GM18507 (cell line): ENCODE data around the gene MGAT1.
"Not testable (repeated sequence)": the region's sequence is repeated elsewhere in the genome, so short reads cannot be mapped to it uniquely, and the experiment has no call there.

ENCODE experiments used
- DNase-seq: peaks from one replicate; pipeline ENCODE4 v3.0.0; 2011; ENCODE audit warnings: low read depth; ENCODE audit not compliant: insufficient read length; ENCODE audit errors: extremely low spot score
- FAIRE-seq: peaks from 2 replicates; lab custom pipeline; 2011; peaks lifted over from hg19 to GRCh38; lab: Jason Lieb, UNC

MGAT1 gene

DNA sequence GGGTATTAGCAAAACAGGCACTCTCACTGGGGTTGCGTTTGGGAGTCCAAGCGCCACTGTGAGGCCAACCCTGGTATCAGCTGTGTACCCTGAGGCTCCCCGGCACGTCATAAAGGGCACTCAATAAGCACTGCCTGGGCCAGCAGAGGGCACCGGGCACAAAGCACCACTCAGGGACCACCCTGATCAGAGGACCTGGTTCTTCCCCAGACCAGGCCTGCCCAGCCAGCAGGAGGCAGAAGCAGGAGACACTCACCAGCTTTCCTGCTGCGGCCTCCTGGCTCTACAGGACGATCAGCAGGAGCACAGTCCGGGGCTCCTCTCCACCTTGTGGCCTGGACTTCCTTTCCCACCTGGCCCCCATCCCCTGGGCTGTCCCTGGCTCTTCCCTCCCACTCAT lies 12.6 kb downstream of the MGAT1 start:
- FAIRE-seq, result no peak

GRCh38 chr5:180788651-180789410 lies 13.8 kb downstream of the MGAT1 start:
- DNase-seq, FAIRE-seq: not testable (repeated sequence)

More for the DNA sequence above, 12.6 kb downstream of the MGAT1 start:
- no peak for DNase-seq

DNA sequence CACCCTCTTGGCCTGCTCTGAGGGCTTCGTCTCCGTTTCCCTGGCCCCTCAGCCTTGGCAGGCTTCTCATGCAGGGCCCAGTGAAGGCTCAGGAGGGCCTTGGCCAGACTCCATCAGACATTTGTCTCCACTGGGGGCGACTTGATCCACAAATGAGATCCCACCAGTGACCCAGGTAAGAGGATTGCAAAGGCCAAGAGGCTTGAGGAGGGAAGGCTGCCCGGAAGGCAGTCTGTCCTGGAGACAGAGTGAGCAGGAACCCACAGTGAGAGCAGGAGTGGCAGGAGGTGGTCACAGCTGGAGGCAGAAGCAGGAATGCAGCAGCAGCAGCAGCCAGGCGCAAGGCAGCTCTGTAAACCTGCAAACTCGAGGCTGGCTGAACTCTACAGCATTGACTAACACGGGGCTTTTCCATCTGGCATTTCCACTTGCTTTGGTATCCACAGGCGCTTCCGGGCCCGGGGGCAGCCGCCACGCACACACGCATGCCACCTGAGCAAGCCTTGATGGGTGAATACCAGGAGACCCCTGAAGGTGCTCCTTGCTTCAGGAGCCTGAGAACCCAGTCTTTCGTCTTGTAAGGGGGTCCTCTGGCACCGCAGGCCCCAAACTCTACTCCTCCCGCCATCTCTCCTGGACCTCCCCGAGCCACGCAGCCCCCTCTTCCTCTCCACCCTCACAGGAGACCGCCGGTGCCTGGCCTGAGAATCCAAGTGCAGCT lies 14.7 kb downstream of the MGAT1 start:
- DNase-seq, result no peak
- FAIRE-seq, result no peak

- DNase-seq, result no peak
- no peak for FAIRE-seq
Observed at GRCh38 chr5:180786531-180787398, 15.8 kb downstream of the MGAT1 start.

- FAIRE-seq (no peak), DNase-seq (no peak)
Observed at GRCh38 chr5:180785794-180786221, 16.8 kb downstream of the MGAT1 start.

DNA sequence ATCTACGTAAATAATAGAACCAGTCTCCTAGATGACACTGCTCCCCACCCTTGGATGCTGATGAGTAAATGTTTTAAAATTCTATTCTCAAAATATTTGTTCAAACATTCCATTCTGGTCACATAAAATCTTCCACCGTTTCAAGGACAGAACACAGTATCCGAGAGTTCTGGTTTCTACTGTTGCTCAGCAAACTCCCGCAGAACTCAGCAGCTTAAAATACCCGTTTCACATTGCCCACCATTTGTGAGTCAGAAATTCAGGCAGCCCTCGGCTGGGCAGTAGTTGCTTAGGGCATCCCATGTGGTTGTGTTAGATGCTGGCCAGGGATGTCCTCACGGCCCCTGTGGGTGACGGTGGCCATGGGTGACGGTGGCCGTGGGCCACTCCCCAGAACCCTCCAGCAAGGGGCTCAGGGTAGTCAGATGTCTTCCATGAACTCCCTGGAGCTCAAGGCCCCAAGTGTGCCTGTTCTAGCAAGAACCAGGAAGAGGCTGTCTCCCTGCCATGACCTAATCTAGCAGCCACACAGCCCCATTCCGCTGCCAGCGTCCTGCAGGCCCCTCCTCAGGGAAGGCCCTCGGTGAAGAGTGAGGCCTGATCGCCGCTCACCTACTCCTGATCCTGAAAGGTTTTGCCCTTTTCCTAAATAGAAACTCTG lies 17.4 kb downstream of the MGAT1 start:
- DNase-seq (no peak), FAIRE-seq (no peak)

GRCh38 chr5:180784497-180785097 lies 18.0 kb downstream of the MGAT1 start:
- peak; percentile 62 for DNase-seq
- FAIRE-seq, result peak; percentile 69

- FAIRE-seq (no peak), DNase-seq (no peak)
Observed at GRCh38 chr5:180783340-180784052, 19.1 kb downstream of the MGAT1 start.

- FAIRE-seq (no peak), DNase-seq (no peak)
Observed at GRCh38 chr5:180782748-180783147, 19.9 kb downstream of the MGAT1 start.

- FAIRE-seq, DNase-seq: not testable (repeated sequence)
Observed at GRCh38 chr5:180781900-180782326, 20.7 kb downstream of the MGAT1 start.

GRCh38 chr5:180779985-180780610 lies 22.5 kb downstream of the MGAT1 start:
- no peak for DNase-seq
- no peak for FAIRE-seq

- no peak for DNase-seq
- no peak for FAIRE-seq
Observed at GRCh38 chr5:180777475-180777874, 25.1 kb downstream of the MGAT1 start.

DNA sequence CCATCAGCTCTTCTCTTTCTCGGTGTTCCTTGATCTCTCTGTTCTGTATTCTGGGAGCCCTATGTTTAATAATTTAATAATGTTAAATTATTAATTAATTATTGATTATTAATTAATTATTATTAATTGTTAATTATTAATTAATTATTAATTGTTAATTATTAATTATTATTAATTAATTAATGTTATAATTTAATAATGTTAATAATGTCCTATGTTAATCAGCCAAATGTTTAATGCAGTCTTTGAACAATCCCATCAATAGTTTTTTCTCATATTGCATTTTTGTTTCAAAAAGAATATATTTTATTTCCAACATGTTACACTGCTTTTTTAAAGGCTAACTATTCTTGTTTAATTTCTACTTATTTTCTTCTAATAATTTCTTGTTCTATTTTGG lies 26.2 kb downstream of the MGAT1 start:
- no peak for FAIRE-seq
- DNase-seq, result no peak

DNA sequence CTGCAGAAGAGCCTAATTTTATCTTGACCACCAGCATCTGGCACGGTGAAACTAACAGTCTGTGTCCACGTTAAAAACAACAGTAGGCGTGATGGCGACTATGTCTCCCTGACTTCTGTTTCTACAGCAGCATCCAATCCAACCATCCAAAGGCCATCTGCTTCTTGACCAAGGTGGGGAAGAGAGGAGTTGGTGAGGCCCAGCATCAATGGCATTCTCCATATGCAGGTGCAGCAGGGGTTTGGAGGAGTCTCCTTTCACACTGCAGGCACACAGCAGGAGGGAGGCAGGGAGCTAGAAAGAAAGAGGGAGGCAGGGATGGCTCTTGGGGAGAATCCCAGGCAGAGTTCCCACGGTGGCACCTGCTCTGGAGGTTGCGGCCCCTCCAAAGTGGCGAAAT lies 27.0 kb downstream of the MGAT1 start:
- DNase-seq (no peak), FAIRE-seq (no peak)

DNA sequence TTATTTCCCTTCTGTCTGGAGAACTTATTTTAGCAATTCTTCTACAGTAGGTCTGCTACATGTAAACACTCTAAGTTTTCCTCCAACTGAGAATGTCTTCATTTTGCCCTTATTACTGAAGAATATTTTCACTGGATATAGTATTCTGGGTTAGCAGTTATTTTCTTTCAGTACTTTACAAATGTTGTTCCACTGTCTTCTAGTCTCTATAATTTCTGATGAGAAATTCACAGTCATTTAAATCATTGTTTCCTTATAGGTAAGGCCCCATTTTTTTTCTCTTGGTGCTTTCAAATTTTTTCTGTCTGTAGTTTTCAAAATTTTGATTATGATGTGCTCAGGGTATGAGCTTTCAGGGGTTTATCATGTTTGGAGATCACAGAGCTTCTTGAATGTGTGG lies 30.8 kb downstream of the MGAT1 start:
- no peak for FAIRE-seq
- DNase-seq, result no peak

- DNase-seq (no peak), FAIRE-seq (no peak)
Observed at GRCh38 chr5:180769821-180770220, 32.8 kb downstream of the MGAT1 start.

DNA sequence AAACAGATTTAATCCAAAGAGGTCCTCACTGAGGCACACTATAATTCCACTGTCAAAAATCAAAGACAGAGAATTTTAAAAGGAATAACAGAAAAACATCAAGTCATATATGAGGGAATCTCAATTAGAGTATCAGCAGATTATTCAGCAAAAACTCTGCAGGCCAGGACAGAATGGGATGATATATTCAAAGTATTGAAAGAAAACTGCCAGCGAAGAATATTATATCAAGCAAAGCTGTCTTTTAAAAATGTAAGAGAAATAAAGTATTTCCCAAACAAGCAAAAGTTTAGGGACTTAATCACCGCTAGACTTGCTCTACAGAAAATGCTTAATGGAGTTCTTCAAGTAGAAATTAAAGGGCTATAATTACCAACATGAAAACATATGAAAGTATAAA lies 47.0 kb downstream of the MGAT1 start:
- FAIRE-seq (no peak), DNase-seq (no peak)

DNA sequence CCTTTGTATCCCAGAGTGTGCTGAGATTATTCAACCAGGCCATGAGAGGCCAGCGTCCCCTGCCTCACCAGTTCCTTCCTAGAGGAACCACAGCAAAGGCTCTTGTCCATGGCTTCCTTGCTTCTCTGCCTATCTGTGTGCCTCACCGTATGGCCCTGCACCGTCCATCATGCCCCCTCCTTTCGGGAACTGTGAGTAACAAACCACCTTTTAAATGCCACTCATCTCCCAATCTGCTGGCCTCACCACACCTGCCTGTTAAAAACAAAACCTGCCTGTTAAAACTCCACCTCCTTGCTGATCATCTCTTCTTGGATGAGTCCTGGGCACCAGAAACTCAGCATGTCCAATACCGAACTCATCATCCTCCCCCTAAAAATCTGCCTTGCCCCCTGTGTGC lies 58.4 kb downstream of the MGAT1 start:
- FAIRE-seq (no peak), DNase-seq (no peak)
